GM19395 (cell line): ENCODE results near the gene ELANE.

Experiments used
- ATAC-seq: cut with Tn5 transposase; IDR thresholded peaks from one replicate; pipeline ENCODE4 v1.9.1; 2021; ENCODE audit warnings: mild to moderate bottlenecking, moderate library complexity; ENCODE audit not compliant: unreplicated experiment

The ELANE gene

DNA sequence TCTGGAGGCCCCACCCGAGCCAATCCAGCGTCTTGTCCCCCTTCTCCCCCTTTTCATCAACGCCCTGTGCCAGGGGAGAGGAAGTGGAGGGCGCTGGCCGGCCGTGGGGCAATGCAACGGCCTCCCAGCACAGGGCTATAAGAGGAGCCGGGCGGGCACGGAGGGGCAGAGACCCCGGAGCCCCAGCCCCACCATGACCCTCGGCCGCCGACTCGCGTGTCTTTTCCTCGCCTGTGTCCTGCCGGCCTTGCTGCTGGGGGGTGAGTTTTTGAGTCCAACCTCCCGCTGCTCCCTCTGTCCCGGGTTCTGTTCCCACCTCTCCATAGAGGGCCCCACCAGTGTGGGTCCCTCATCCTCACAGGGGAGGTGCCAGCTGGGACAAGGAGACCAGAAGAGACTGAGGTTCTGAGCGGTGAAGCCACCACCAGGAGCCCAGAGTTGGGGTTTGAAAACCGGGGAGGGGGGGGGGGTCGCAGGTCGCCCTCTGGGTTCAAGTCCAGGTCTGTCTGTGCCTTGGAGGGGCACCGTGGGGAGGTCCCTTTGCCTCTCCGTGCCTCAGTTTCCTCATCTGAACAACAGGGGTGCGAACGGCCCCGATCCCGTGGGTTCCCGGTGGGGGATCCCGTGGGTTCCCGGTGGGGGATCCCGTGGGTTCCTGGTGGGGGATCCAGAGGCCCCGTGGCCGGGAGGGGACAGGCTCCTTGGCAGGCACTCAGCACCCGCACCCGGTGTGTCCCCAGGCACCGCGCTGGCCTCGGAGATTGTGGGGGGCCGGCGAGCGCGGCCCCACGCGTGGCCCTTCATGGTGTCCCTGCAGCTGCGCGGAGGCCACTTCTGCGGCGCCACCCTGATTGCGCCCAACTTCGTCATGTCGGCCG is at the start of gene ELANE:
TSS of gene ELANE (plus strand) at position 168 of the 878 bp plus-strand sequence. CDS start at position 194, 26 bp downstream.
- no peak for ATAC-seq

DNA sequence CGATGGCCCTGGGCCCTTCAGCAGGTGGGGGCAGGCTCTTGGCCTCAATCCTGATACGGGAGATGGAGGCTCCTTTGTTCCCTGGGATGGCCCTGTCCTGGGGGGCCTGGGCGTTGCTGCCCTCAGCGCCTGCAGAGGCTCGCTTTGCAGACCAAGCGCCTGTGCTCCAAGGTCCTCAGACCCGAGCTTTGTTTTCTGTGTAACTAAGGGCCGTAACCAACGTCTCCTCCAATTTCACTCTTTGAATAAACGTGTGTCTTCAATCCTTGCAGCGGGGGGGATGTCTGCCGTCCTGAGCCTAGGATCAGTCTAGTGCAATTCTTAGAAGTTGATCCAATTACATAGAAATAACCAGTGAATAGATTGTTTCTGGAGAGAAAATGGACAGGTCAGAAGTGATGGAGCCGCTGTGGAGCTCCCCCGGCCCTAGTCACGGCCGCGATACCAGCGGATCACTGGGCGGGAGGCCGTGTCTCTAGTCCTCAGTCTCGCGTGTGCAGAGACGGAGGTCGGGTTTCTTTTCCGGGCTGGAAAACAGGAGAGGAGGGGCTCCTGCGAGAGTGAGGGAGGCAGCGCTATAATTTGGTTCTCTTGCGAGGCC is 49.5 kb upstream of the ELANE start:
- no peak for ATAC-seq

DNA sequence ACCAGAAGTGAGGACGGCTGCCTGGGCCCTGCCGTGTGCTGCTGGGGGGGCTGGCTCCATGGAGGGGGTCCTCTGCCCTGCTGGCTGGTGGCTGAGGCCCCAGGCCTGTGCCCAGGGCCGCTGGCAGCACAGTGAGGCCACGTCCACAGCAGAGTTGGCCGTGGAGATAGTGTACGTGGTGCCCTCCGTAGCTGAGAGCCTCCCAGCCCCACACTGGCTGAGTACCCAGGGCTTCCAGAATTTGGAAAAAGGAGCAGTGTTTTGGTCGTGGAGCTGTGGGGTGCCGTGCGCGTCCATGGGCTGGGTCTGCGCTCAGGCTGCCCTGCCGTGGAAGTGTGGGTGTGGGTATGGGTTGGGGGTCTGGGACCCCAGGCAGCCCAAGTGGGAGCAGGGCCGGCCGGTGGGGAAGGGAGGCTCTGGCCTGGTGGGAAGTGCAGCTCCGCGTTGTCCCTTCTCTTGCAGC is 49.0 kb upstream of the ELANE start:
- no peak for ATAC-seq

DNA sequence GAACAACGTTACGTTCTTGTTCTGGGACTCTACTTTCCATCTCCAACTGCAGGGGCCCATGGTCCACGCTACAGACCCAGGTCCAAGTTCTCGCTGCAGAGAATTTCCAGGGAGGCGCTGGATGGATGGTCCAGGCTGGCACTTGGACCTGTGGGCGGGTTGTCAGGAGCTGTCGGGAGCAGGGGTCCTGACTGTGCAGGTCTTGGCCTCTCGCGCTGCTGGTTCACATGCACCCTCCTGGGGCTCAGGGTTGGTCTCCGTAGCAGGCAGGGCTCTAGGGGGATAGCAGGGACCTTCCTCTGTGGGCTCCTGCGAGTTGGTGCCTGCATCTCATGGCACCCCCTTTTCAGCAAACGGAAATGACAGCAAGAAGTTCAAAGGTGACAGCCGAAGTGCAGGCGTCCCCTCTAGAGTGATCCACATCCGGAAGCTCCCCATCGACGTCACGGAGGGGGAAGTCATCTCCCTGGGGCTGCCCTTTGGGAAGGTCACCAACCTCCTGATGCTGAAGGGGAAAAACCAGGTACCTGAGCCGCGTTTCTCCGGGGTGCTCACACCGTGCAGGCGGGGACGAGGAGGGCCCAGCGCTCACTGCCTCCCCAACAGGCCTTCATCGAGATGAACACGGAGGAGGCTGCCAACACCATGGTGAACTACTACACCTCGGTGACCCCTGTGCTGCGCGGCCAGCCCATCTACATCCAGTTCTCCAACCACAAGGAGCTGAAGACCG is 48.3 kb upstream of the ELANE start:
- no peak for ATAC-seq

DNA sequence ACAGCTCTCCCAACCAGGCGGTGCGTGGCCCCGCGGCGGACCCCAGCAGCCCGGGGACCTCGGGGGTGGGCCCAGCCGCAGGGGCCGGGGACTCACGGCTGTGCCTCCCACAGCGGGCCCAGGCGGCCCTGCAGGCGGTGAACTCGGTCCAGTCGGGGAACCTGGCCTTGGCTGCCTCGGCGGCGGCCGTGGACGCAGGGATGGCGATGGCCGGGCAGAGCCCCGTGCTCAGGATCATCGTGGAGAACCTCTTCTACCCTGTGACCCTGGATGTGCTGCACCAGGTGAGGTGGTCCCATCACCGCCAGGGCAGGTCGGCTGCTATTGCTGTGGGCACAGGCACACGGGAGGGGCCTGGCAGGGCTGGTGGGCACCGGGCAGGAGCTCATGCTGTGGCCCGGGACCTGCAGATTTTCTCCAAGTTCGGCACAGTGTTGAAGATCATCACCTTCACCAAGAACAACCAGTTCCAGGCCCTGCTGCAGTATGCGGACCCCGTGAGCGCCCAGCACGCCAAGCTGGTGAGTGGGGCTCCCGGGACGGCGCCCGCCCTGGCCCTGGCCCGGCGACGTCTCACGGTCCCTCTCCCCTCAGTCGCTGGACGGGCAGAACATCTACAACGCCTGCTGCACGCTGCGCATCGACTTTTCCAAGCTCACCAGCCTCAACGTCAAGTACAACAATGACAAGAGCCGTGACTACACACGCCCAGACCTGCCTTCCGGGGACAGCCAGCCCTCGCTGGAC is 47.5 kb upstream of the ELANE start:
- ATAC-seq: no peak

DNA sequence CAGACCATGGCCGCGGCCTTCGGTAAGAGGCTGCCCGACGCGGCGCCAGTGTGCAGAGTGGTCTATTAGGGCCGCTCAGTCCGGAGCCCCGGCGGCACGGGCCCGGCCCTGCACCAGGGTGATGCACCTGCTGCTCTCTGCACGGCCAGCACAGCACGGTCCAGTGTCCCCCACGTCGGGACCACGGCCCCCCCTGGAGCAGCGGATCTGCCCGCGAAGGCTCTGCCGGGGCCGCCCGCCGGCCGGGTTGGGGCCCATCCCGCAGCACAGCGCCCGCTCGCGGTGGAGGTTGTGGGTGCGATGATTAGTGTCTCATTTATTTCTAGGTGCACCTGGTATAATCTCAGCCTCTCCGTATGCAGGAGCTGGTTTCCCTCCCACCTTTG is 46.9 kb upstream of the ELANE start:
- ATAC-seq: no peak

DNA sequence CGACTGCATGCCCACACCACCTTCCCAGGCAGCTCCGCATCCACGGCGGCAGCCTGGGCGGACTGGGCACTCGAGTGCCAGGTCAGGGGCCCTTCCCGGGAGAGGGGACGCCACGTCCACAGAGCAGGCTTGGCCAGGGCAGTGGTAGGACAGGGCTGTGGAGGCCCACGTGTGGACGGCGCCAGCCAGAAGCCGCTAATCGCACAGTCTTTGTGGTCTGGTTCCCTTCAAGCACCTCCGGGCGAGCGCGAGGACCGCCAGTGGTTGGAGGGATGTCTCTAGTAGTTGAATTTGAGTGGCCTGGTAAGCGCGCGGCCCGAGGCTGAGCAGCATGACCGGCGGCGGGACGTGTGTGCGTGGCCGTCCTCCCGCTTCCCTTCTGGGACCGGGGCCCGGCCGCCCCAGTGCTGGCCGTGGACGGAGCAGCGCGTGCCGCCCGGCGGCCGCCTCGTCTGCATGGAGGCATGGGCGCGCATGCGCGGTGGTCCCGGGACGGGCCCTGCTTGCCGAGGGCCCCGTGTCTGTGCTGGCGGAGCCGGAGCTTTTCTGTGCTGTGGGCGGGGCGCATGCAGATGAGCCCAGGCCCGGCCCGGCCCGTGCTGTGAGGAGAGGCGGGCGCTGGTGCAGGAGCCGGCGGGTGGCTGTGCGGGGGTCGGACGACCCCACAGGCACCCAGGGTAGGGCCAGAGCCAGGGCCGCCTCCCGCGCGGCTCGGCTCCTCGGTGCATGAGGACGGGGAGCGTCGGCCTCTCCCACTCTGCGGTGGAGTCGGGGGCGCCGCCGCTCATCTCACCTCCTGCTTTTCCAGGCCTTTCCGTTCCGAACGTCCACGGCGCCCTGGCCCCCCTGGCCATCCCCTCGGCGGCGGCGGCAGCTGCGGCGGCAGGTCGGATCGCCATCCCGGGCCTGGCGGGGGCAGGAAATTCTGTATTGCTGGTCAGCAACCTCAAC is 46.2 kb upstream of the ELANE start:
- no peak for ATAC-seq

DNA sequence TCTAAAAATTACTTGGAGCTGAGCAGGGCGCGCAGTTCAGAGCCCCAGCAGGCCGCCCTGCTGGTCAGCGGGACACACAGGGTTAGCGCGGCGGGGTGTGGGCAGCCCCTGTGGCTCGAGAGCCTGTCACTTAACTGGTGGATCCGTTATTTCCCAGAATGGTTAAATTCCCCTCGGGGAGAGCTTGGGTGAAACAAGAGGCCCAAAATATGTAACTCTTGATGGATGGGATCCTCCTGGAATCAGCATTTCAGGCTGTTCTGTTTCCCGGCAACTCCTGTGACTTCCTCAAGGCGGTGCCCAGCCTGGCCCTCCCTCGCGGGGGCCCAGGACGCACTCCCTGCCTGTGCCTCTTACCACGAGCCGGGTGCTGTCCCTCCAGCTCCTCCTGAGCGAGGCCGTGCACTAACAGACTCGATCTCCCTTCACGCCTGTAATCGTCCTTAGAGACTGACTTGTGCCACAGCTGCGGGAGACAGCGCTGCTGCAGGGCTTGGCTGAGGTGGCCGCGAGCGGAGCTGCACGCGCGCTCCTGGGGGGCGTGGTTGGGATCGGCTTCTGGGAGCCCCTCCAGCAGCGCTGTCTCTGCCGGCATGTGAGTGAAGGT is 45.2 kb upstream of the ELANE start:
- ATAC-seq: no peak

DNA sequence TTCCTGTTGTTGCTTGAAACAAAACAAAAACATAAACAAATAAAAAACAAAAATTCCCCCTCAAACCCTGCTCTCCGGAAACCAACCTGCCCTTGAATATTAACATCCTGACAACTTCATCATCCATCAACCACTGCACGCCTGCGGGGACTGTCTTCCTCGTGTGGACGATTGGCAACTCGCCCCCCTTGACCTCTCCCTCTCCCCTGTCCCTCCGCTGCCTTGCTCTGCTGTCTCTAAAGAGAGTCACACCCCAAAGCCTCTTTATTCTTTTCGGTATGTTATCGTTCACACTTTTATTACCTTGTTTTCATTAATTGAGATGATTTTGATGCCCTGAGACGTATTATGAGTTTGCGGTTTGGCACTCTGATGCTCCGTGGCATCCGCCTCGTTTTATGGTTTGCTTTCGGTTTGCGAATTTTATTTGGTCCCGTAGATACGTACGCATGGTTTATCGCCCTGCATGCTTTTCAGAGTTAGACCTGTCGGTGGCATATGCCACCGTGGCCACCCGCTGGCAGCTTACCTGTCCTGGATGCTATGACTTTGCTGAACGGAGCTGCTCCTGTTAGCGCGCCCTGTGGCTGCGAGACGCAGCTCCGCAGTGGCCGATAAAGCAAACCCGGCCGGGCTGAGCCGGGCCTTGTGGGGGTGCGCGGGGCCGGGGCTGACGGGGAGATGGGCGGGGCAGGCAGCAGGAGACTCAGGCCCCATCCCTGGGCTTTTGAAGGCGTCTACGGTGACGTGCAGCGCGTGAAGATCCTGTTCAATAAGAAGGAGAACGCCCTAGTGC is 44.3 kb upstream of the ELANE start:
- ATAC-seq: no peak

DNA sequence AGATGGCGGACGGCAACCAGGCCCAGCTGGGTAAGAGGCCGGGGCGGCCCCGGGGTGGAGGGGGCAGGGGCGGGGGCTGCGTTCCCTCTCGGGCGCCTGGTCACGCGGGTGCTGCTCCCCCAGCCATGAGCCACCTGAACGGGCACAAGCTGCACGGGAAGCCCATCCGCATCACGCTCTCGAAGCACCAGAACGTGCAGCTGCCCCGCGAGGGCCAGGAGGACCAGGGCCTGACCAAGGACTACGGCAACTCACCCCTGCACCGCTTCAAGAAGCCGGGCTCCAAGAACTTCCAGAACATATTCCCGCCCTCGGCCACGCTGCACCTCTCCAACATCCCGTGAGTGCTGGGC is 43.7 kb upstream of the ELANE start:
- no peak for ATAC-seq

DNA sequence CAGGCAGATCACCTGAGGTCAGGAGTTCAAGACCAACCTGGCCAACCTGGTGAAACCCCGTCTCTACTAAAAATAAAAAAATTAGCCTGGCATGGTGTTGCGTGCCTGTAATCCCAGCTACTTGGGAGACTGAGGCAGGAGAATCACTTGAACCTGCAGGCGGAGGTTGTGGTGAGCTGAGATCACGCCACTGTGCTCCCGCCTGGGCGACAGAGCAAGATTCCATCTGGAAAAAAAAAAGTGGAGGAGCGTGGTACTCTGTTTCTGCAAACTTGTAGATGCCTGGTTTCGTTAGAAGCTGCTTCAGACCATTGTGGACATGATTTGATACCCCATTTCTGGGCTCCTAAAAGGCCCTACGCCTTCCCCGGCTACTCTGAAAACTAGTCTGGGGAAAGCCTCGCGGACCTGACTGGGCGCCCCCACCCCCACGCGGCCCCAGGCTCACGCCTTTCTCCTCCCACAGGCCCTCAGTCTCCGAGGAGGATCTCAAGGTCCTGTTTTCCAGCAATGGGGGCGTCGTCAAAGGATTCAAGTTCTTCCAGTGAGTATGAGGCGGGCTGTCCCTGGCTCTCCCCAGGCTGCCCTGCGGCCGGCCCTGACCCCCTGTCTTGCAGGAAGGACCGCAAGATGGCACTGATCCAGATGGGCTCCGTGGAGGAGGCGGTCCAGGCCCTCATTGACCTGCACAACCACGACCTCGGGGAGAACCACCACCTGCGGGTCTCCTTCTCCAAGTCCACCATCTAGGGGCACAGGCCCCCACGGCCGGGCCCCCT is 41.8 kb upstream of the ELANE start:
- ATAC-seq: no peak

DNA sequence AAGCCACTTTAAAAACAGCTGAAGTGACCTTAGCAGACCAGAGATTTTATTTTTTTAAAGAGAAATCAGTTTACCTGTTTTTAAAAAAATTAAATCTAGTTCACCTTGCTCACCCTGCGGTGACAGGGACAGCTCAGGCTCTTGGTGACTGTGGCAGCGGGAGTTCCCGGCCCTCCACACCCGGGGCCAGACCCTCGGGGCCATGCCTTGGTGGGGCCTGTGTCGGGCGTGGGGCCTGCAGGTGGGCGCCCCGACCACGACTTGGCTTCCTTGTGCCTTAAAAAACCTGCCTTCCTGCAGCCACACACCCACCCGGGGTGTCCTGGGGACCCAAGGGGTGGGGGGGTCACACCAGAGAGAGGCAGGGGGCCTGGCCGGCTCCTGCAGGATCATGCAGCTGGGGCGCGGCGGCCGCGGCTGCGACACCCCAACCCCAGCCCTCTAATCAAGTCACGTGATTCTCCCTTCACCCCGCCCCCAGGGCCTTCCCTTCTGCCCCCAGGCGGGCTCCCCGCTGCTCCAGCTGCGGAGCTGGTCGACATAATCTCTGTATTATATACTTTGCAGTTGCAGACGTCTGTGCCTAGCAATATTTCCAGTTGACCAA is 41.1 kb upstream of the ELANE start:
- ATAC-seq: no peak

DNA sequence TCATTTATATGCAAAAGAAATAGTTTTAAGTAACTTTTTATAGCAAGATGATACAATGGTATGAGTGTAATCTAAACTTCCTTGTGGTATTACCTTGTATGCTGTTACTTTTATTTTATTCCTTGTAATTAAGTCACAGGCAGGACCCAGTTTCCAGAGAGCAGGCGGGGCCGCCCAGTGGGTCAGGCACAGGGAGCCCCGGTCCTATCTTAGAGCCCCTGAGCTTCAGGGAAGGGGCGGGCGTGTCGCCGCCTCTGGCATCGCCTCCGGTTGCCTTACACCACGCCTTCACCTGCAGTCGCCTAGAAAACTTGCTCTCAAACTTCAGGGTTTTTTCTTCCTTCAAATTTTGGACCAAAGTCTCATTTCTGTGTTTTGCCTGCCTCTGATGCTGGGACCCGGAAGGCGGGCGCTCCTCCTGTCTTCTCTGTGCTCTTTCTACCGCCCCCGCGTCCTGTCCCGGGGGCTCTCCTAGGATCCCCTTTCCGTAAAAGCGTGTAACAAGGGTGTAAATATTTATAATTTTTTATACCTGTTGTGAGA is 40.5 kb upstream of the ELANE start:
- no peak for ATAC-seq

DNA sequence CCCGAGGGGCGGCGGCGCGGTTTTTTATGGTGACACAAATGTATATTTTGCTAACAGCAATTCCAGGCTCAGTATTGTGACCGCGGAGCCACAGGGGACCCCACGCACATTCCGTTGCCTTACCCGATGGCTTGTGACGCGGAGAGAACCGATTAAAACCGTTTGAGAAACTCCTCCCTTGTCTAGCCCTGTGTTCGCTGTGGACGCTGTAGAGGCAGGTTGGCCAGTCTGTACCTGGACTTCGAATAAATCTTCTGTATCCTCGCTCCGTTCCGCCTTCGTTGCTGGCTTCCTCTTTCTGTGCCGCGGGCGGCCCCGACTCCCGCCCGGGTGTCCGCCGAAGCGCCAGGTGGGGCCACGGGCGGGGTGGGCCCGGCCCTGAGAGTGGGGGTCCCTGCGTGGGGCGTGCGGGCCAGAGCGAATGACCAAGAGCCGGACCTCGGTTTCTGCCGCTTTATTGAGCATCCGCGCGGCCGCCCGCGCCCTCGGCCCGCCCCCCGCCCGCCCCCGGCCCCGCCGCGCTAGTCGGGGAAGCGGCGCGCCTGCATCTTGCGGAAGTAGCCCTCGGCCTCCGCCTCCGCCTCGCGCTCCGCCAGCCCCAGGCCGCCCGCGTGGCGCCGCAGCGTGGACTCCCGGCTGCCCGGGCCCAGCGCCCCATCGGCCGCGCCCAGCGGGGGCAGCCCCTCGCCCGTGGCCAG is 39.9 kb upstream of the ELANE start:
- no peak for ATAC-seq

DNA sequence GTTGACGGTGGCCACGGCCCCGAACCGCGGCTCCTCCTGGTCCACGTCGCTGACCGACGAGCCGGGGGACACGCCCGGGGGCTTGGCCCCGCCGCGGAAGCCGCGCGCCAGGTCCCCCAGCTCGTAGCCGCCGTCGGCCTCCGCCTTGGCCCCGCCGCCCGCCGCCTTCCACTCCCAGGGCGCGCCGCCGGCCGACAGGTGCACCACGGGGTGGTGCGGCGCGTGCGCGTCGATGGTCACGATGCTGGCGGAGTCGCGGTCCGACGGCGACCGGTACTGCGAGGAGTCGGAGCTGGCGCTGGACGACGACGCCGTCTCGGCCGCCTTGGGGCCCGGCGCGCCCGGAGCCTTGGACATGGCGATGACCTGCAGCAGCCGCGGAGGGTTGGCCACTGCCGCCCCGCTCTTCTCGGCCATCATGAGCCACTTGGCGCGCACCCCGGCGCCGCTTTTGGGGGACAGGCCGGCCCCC is 39.3 kb upstream of the ELANE start:
- ATAC-seq: no peak
